PC-9 (cell line): Measurements from ENCODE around the gene KRT78. TPM values are rescaled to one million over a fixed set of nuclear protein-coding genes. Genes with fewer than 3 reads are reported as not detected.

Source experiments
- BruUV-seq: library from RNA; stranded (reverse); fragments of 400-500 nt; replicated peaks from 2 replicates; lab custom pipeline; 2021; lab: Mats Ljungman, UMichigan
- CTCF ChIA-PET: fragments of 300-600 bp; sonication (Branson Sonifier 250); formaldehyde crosslinking; loops from one replicate; lab custom pipeline; 2022; ENCODE audit warnings: antibody characterized with exemption; lab: Charles Lee
- POLR2A ChIA-PET: fragments of 300-600 bp; sonication (Branson Sonifier 250); formaldehyde crosslinking; loops from one replicate; lab custom pipeline; 2022; ENCODE audit warnings: antibody characterized with exemption; ENCODE audit not compliant: unreplicated experiment; lab: Charles Lee
- DNase-seq, 2 experiments: peaks; one replicate each; pipeline versions ENCODE4 v3.0.0 to v3.0.0-alpha.2; 2015 to 2022; ENCODE audit warnings: mixed read lengths in 1 of 2
- H2AFZ ChIP-seq: fragments of 200-600 bp; sonication (generic); 2 replicates; pipeline ENCODE4 v1.8.1; 2017; ENCODE audit warnings: antibody characterized with exemption
- H3F3A ChIP-seq: fragments of 200-600 bp; sonication (generic); 2 replicates; pipeline ENCODE4 v1.8.1; 2017; ENCODE audit warnings: antibody characterized with exemption, mild to moderate bottlenecking, low read depth; ENCODE audit not compliant: insufficient read depth
- H3K27ac ChIP-seq: fragments of 200-600 bp; sonication (generic); 2 replicates; pipeline ENCODE4 v1.6.1; 2016; ENCODE audit warnings: mixed run types
- H3K27me3 ChIP-seq: fragments of 200-600 bp; sonication (generic); 2 replicates; pipeline ENCODE4 v1.6.1; 2016; ENCODE audit warnings: low read depth, mixed run types; ENCODE audit not compliant: insufficient read depth
- H3K36me3 ChIP-seq: fragments of 200-600 bp; sonication (generic); 2 replicates; pipeline ENCODE4 v1.6.1; 2016; ENCODE audit warnings: low read depth, mixed run types
- H3K4me1 ChIP-seq: fragments of 200-600 bp; sonication (generic); replicated peaks from 2 replicates; pipeline ENCODE4 v1.6.1; 2016; ENCODE audit warnings: mixed run types; ENCODE audit not compliant: insufficient read depth
- H3K4me2 ChIP-seq: fragments of 200-600 bp; sonication (generic); 2 replicates; pipeline ENCODE4 v1.6.1; 2017; ENCODE audit warnings: mixed run types
- H3K4me3 ChIP-seq: fragments of 200-600 bp; sonication (generic); 2 replicates; pipeline ENCODE4 v1.6.1; 2016; ENCODE audit warnings: mixed run types
- H3K79me2 ChIP-seq: fragments of 200-600 bp; sonication (generic); 2 replicates; pipeline ENCODE4 v1.6.1; 2017; ENCODE audit warnings: low read depth, mixed run types
- H3K9me2 ChIP-seq: fragments of 200-600 bp; sonication (generic); 2 replicates; pipeline ENCODE4 v1.8.1; 2017; ENCODE audit warnings: mild to moderate bottlenecking; ENCODE audit not compliant: insufficient read depth
- H3K9me3 ChIP-seq: fragments of 200-600 bp; sonication (generic); 2 replicates; pipeline ENCODE4 v1.8.1; 2016; ENCODE audit warnings: low read depth; ENCODE audit not compliant: insufficient read depth
- H4K20me1 ChIP-seq: fragments of 200-600 bp; sonication (generic); 2 replicates; pipeline ENCODE4 v1.8.1; 2017; ENCODE audit not compliant: insufficient read depth
- EZH2 ChIP-seq: fragments of 200-600 bp; sonication (generic); IDR thresholded peaks from 2 replicates; pipeline ENCODE4 v1.8.0; 2017; ENCODE audit warnings: antibody characterized with exemption, low read depth
- intact Hi-C: fragments of 100-400 bp; cut with micrococcal nuclease; formaldehyde crosslinking; loops from one replicate; pipeline ENCODE4 v1.10.0; 2022; ENCODE audit not compliant: unreplicated experiment
- total RNA-seq: library from RNA; stranded (reverse); gene quantifications from 2 replicates; pipeline ENCODE4 v1.2.3, GENCODE V29; 2021
- TF ChIP-seq, protein P1 (sequence below): fragments of 200-600 bp; sonication (generic); conservative IDR thresholded peaks from 2 replicates; pipeline ENCODE4 v1.6.1; 2017; ENCODE audit warnings: mixed run types, antibody characterized with exemption, mild to moderate bottlenecking, moderate library complexity

Gene KRT78
- total RNA-seq, 1 experiment from 2014 or later: 1.5 TPM

DNA sequence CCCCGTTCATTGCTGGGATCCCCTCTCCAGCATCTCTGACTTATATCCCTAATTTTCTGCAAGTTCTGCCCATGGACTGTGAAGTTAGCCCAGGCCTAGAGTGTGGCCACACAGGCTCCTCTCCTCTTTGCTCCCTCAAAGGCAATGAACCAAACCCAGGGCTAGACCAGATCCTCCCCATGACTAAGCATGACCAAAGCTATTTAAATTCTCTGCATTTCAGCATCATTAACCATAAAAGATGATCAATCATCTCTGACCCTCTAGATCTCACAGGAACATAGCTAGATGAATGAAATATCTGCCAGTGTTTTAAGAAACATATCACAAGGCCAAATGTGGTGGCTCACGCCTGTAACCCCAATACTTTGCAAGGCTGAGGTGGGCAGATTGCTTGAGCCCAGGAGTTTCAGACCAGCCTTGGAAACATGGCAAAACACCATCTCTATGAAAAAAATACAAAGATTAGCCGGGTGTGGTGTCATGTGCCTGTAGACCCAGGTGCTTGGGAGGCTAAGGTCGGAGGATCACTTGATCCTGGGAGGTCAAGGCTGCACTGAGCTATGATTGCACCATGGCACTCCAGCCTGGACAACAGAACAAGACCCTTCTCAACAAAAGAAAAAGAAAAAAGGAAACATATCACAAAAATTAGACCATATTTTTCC, 50.7 kb downstream of the KRT78 start:
- no peaks in the 10 kb centered on the region for H3K36me3 ChIP-seq
- H3K4me3 ChIP-seq: no peak overlapping the region
- CTCF ChIA-PET: no interaction called here
- peak overlapping the region; percentile 88 for H3K27ac ChIP-seq
- no peak for TF ChIP-seq EZH2
- TF ChIP-seq, protein P1, sequence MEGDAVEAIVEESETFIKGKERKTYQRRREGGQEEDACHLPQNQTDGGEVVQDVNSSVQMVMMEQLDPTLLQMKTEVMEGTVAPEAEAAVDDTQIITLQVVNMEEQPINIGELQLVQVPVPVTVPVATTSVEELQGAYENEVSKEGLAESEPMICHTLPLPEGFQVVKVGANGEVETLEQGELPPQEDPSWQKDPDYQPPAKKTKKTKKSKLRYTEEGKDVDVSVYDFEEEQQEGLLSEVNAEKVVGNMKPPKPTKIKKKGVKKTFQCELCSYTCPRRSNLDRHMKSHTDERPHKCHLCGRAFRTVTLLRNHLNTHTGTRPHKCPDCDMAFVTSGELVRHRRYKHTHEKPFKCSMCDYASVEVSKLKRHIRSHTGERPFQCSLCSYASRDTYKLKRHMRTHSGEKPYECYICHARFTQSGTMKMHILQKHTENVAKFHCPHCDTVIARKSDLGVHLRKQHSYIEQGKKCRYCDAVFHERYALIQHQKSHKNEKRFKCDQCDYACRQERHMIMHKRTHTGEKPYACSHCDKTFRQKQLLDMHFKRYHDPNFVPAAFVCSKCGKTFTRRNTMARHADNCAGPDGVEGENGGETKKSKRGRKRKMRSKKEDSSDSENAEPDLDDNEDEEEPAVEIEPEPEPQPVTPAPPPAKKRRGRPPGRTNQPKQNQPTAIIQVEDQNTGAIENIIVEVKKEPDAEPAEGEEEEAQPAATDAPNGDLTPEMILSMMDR: no peak
- POLR2A ChIA-PET: interaction anchor here (0.6 kb wide), 1 partner anchor 84 kb away, joined by 4 read pairs; no protein-coding TSS in a partner anchor
- no peaks in the 10 kb centered on the region for H4K20me1 ChIP-seq
- H3K9me3 ChIP-seq: no peaks in the 10 kb centered on the region
- no peaks in the 10 kb centered on the region for H3K27me3 ChIP-seq
- peak overlapping the region; percentile 47 for H3K4me2 ChIP-seq
- H3K4me1 ChIP-seq: peaks cover 72% of the 10 kb centered on the region
- intact Hi-C loops: no loop called here
- H3F3A ChIP-seq: peaks cover 47% of the 10 kb centered on the region
- BruUV-seq: no TSS peak
- no peak overlapping the region for H2AFZ ChIP-seq
- no peak for DNase-seq
- no peaks in the 10 kb centered on the region for H3K9me2 ChIP-seq
- H3K79me2 ChIP-seq: no peaks in the 10 kb centered on the region

DNA sequence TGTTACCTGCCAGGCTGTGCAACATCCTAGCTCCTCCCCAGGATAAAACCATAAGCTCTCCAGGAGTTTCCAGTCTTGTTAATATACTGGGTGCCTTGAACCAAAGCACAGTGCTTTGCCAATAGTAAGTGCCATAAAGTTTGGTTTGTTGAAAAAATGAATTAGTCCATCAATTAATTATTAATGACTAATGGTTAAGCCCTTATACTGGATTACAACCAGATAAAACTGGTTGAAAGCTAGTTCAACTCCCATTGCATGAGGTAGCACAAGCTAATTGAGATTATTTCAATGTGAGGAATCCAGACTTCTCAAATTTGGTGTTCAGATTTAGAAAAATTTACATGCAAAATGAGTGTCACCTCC, 51.3 kb downstream of the KRT78 start:
- Histone ChIP-seq H2AFZ (no peak overlapping the region), H3K79me2 (no peaks in the 10 kb centered on the region), H3K9me3 (no peaks in the 10 kb centered on the region), H3K36me3 (no peaks in the 10 kb centered on the region), H3K4me2 (peak overlapping the region; percentile 47; the same call in 1 of the 2 replicates), H3F3A (peaks cover 47% of the 10 kb centered on the region), H3K9me2 (no peaks in the 10 kb centered on the region), H3K4me1 (peaks cover 72% of the 10 kb centered on the region), H3K4me3 (no peak overlapping the region), H3K27ac (peak overlapping the region; percentile 88), H4K20me1 (no peaks in the 10 kb centered on the region), H3K27me3 (no peaks in the 10 kb centered on the region)
- CTCF ChIA-PET: no interaction called here
- TF ChIP-seq EZH2: no peak
- TF ChIP-seq, protein P1: no peak
- no peak for DNase-seq
- POLR2A ChIA-PET: no interaction called here
- intact Hi-C loops: no loop called here
- BruUV-seq: no TSS peak

- no peak overlapping the region; the same call in 1 of the 2 replicates for H3K27ac ChIP-seq
- BruUV-seq: no TSS peak
Observed at GRCh38 chr12:52796839-52797528, 51.8 kb downstream of the KRT78 start.

More at GRCh38 chr12:52796839-52797528, 51.8 kb downstream of the KRT78 start:
- Histone ChIP-seq H3K9me3 (no peaks in the 10 kb centered on the region), H3F3A (peaks cover 47% of the 10 kb centered on the region), H3K4me3 (no peak overlapping the region), H3K79me2 (no peaks in the 10 kb centered on the region), H3K9me2 (no peaks in the 10 kb centered on the region), H3K4me1 (peaks cover 70% of the 10 kb centered on the region), H3K4me2 (peak overlapping the region; percentile 47; the same call in 1 of the 2 replicates), H2AFZ (no peak overlapping the region), H3K36me3 (no peaks in the 10 kb centered on the region), H4K20me1 (no peaks in the 10 kb centered on the region), H3K27me3 (no peaks in the 10 kb centered on the region)
- intact Hi-C loops: no loop called here
- CTCF ChIA-PET: no interaction called here
- DNase-seq: no peak
- no peak for TF ChIP-seq EZH2
- TF ChIP-seq, protein P1: no peak
- POLR2A ChIA-PET: no interaction called here
